Testis (tissue), 2 donors: ENCODE measurements around the gene TFEB.

ENCODE experiments used
- CTCF ChIP-seq, 3 experiments: fragments of 450-650 bp in 2 of 3; fragments of 200-600 bp in 1 of 3; sonication (generic) in 1 of 3; IDR thresholded peaks; one replicate each; pipeline ENCODE4 v1.5.1; 2016 to 2019; ENCODE audit warnings: antibody characterized with exemption in 3 of 3, mild to moderate bottlenecking in 2 of 3, moderate library complexity in 1 of 3
- POLR2A ChIP-seq: fragments of 450-650 bp; IDR thresholded peaks from one replicate; pipeline ENCODE4 v1.6.1; 2017; ENCODE audit warnings: antibody characterized with exemption, mild to moderate bottlenecking, moderate library complexity

- TF ChIP-seq CTCF (IDR thresholded peaks at IDR 0.05) = no peak
- no peak for TF ChIP-seq POLR2A
Observed at GRCh38 chr6:41780551-41781365, 45.4 kb upstream of the TFEB start, which contains the start of gene PRICKLE4.
